GM12878 (cell line): ENCODE data around the gene ADCY2.

Source experiments
- CHD2 ChIP-seq: IDR thresholded peaks from 2 replicates; pipeline ENCODE4 v1.6.1; 2011; ENCODE audit warnings: low read depth, low read length, improper control_type of control experiment, borderline replicate concordance
- DPF2 ChIP-seq: fragments of 450-650 bp; IDR thresholded peaks from 2 replicates; pipeline ENCODE4 v1.6.1; 2017; ENCODE audit warnings: mild to moderate bottlenecking
- IRF4 ChIP-seq: IDR thresholded peaks from 2 replicates; pipeline ENCODE4 v1.6.1; 2011; ENCODE audit warnings: low read depth, low read length
- NBN ChIP-seq: fragments of 450-650 bp; IDR thresholded peaks from 2 replicates; pipeline ENCODE4 v1.6.1; 2016
- POLR2A ChIP-seq: IDR thresholded peaks from 2 replicates; pipeline ENCODE4 v1.6.1; 2011; ENCODE audit warnings: low read depth, mild to moderate bottlenecking, low read length
- RAD21 ChIP-seq: IDR thresholded peaks from 2 replicates; pipeline ENCODE4 v1.6.1; 2011; ENCODE audit warnings: mild to moderate bottlenecking, low read depth, low read length, moderate library complexity; ENCODE audit not compliant: insufficient read depth
- ZBED1 ChIP-seq: IDR thresholded peaks from 2 replicates; pipeline ENCODE4 v1.6.1; 2016; ENCODE audit warnings: borderline replicate concordance
- ZNF274 ChIP-seq: IDR thresholded peaks from one replicate; pipeline ENCODE4 v1.8.0; 2011; ENCODE audit not compliant: insufficient read length, insufficient read depth
- TF ChIP-seq, protein P1 (sequence below): IDR thresholded peaks from 2 replicates; pipeline ENCODE4 v1.6.1; 2012; ENCODE audit warnings: mild to moderate bottlenecking, low read depth, low read length
- TF ChIP-seq, protein P2 (sequence below), 3 experiments: IDR thresholded peaks in 2 of 3; conservative IDR thresholded peaks in 1 of 3; 2 replicates each; pipeline ENCODE4 v1.5.1; 2011; ENCODE audit warnings: low read depth in 3 of 3, low read length in 3 of 3, mild to moderate bottlenecking in 3 of 3, control low read depth in 2 of 3, moderate library complexity in 2 of 3, inconsistent platforms in 1 of 3, mixed read lengths in 1 of 3; ENCODE audit not compliant: control insufficient read depth in 2 of 3, insufficient read depth in 1 of 3; ENCODE audit errors: extremely low read depth in 1 of 3

GRCh38 chr5:7844901-7845300, 449.0 kb downstream of the ADCY2 start:
- TF ChIP-seq ZNF274 (no peak), ZBED1 (no peak), DPF2 (no peak), POLR2A (no peak), CHD2 (no peak), IRF4 (no peak), NBN (no peak), RAD21 (no peak)
- TF ChIP-seq, protein P1, sequence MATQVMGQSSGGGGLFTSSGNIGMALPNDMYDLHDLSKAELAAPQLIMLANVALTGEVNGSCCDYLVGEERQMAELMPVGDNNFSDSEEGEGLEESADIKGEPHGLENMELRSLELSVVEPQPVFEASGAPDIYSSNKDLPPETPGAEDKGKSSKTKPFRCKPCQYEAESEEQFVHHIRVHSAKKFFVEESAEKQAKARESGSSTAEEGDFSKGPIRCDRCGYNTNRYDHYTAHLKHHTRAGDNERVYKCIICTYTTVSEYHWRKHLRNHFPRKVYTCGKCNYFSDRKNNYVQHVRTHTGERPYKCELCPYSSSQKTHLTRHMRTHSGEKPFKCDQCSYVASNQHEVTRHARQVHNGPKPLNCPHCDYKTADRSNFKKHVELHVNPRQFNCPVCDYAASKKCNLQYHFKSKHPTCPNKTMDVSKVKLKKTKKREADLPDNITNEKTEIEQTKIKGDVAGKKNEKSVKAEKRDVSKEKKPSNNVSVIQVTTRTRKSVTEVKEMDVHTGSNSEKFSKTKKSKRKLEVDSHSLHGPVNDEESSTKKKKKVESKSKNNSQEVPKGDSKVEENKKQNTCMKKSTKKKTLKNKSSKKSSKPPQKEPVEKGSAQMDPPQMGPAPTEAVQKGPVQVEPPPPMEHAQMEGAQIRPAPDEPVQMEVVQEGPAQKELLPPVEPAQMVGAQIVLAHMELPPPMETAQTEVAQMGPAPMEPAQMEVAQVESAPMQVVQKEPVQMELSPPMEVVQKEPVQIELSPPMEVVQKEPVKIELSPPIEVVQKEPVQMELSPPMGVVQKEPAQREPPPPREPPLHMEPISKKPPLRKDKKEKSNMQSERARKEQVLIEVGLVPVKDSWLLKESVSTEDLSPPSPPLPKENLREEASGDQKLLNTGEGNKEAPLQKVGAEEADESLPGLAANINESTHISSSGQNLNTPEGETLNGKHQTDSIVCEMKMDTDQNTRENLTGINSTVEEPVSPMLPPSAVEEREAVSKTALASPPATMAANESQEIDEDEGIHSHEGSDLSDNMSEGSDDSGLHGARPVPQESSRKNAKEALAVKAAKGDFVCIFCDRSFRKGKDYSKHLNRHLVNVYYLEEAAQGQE, result no peak
- TF ChIP-seq, protein P2, sequence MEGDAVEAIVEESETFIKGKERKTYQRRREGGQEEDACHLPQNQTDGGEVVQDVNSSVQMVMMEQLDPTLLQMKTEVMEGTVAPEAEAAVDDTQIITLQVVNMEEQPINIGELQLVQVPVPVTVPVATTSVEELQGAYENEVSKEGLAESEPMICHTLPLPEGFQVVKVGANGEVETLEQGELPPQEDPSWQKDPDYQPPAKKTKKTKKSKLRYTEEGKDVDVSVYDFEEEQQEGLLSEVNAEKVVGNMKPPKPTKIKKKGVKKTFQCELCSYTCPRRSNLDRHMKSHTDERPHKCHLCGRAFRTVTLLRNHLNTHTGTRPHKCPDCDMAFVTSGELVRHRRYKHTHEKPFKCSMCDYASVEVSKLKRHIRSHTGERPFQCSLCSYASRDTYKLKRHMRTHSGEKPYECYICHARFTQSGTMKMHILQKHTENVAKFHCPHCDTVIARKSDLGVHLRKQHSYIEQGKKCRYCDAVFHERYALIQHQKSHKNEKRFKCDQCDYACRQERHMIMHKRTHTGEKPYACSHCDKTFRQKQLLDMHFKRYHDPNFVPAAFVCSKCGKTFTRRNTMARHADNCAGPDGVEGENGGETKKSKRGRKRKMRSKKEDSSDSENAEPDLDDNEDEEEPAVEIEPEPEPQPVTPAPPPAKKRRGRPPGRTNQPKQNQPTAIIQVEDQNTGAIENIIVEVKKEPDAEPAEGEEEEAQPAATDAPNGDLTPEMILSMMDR (IDR thresholded peaks at IDR 0.05 in 2 of 3, conservative IDR thresholded peaks at IDR 0.05 in 1 of 3; ENCODE audit: control insufficient read depth in 2 of 3, extremely low read depth in 1 of 3, insufficient read depth in 1 of 3, low read depth in 3 of 3, low read length in 3 of 3), result no peak
